Tibial nerve (tissue), 4 donors: ENCODE data around the gene IL17RD. TPM values are rescaled to one million over a fixed set of nuclear protein-coding genes. Genes with fewer than 3 reads are reported as not detected.
A peak's percentile ranks its signal among the peaks of the same experiment; 100 is the strongest.

Experiments
- DNase-seq, 2 donors: peaks; one replicate each; pipeline ENCODE4 v3.0.0-alpha.2; 2019; ENCODE audit warnings: low spot score in 2 of 2
- H3K27ac ChIP-seq, 4 donors: fragments of 200-600 bp; sonication (generic) in 3 of 4; one replicate each; pipeline ENCODE4 v1.5.1; 2017 to 2019; ENCODE audit warnings: mild to moderate bottlenecking in 1 of 4
- H3K27me3 ChIP-seq, 2 donors: fragments of 200-600 bp; sonication (generic) in 1 of 2; one replicate each; pipeline versions ENCODE4 v1.5.1 to v1.6.0; 2017 to 2019
- H3K36me3 ChIP-seq, 3 donors: fragments of 200-600 bp; sonication (generic); one replicate each; pipeline ENCODE4 v1.5.1; 2018 to 2019
- H3K4me1 ChIP-seq, 4 donors: fragments of 200-600 bp; sonication (generic) in 3 of 4; one replicate each; pipeline ENCODE4 v1.5.1; 2017 to 2019
- H3K4me3 ChIP-seq, 4 donors: fragments of 200-600 bp; sonication (generic) in 3 of 4; one replicate each; pipeline ENCODE4 v1.5.1; 2017 to 2019; ENCODE audit warnings: mild to moderate bottlenecking in 1 of 4, moderate library complexity in 1 of 4
- H3K9me3 ChIP-seq, 4 donors: fragments of 200-600 bp; sonication (generic) in 3 of 4; one replicate each; pipeline ENCODE4 v1.5.1; 2017 to 2019
- CTCF ChIP-seq, 5 experiments: fragments of 200-600 bp in 3 of 5; fragments of 450-650 bp in 2 of 5; sonication (generic) in 3 of 5; IDR thresholded peaks; one replicate each; pipeline ENCODE4 v1.5.1; 2016 to 2019; ENCODE audit warnings: antibody characterized with exemption in 5 of 5, mild to moderate bottlenecking in 3 of 5, moderate library complexity in 2 of 5
- EP300 ChIP-seq, 2 donors: sonication (generic); formaldehyde crosslinking; IDR thresholded peaks; one replicate each; pipeline ENCODE4 v1.6.1; 2017; ENCODE audit warnings: antibody characterized with exemption in 2 of 2, mild to moderate bottlenecking in 1 of 2
- POLR2A ChIP-seq, 2 donors: fragments of 450-650 bp; IDR thresholded peaks; one replicate each; pipeline ENCODE4 v1.6.1; 2017; ENCODE audit warnings: antibody characterized with exemption in 2 of 2, mild to moderate bottlenecking in 2 of 2, moderate library complexity in 2 of 2
- WGBS, 2 donors: methylation state at CpG; one replicate each; pipeline ENCODE4 v1.1.5; 2018; 5-methylcytosine and 5-hydroxymethylcytosine counted together
- total RNA-seq, 4 donors: library from RNA; depleted of rRNA; stranded (reverse); fragments of >200 nt; gene quantifications; one replicate each; pipeline ENCODE4 v1.1.0, GENCODE V29; 2016

The IL17RD gene
- total RNA-seq, 4 donors from 2014 or later: 9.8 to 13.8 (median 10.1) TPM

- peak; percentile 68 to 75 for DNase-seq
- Histone ChIP-seq H3K27me3 (peaks cover 0 to 25% of the 10 kb centered on the region in 2 donors), H3K27ac (peak overlapping the region; percentile 41 to 84 (median 58)), H3K4me3 (peak overlapping the region; percentile 56 to 80 (median 74)), H3K36me3 (no peaks in the 10 kb centered on the region), H3K4me1 (peaks cover 0 to 21% (median 3%) of the 10 kb centered on the region in 4 donors), H3K9me3 (no peaks in the 10 kb centered on the region)
- TF ChIP-seq EP300 (IDR thresholded peaks at IDR 0.05) (peak in 1 of 2 donors; percentile 50), POLR2A (IDR thresholded peaks at IDR 0.05) (no peak)
- 0 to 4% methylated on average over 9 to 15 of the region's 15 CpGs for WGBS, 2 donors
Measured at GRCh38 chr3:57078344-57078634, 86.9 kb downstream of the IL17RD start.

- H3K36me3 ChIP-seq: no peaks in the 10 kb centered on the region
- H3K4me3 ChIP-seq: peak overlapping the region; percentile 56 to 80 (median 74)
- peaks cover 0 to 25% of the 10 kb centered on the region in 2 donors for H3K27me3 ChIP-seq
- DNase-seq: no peak
- WGBS, 2 donors: 42 to 45% methylated on average over 9 of the region's 9 CpGs
- H3K9me3 ChIP-seq: no peaks in the 10 kb centered on the region
- TF ChIP-seq EP300 (IDR thresholded peaks at IDR 0.05) (no peak), POLR2A (IDR thresholded peaks at IDR 0.05) (no peak), CTCF (IDR thresholded peaks at IDR 0.05) (no peak)
- H3K4me1 ChIP-seq: peaks cover 0 to 21% (median 3%) of the 10 kb centered on the region in 4 donors
- H3K27ac ChIP-seq: peak overlapping the region in 1 of 4 donors; percentile 84
Measured at GRCh38 chr3:57077630-57078343, 87.4 kb downstream of the IL17RD start.

- no peaks in the 10 kb centered on the region for H3K36me3 ChIP-seq
- peaks cover 0 to 25% of the 10 kb centered on the region in 2 donors for H3K27me3 ChIP-seq
Measured at GRCh38 chr3:57076422-57076951, 88.7 kb downstream of the IL17RD start.

GRCh38 chr3:57074135-57074534, 91.0 kb downstream of the IL17RD start:
- WGBS, 2 donors: 80 to 84% methylated on average over 4 of the region's 4 CpGs
- Histone ChIP-seq H3K9me3 (no peaks in the 10 kb centered on the region), H3K4me1 (peaks cover 0 to 16% (median 3%) of the 10 kb centered on the region in 4 donors), H3K27me3 (peaks cover 0 to 25% of the 10 kb centered on the region in 2 donors), H3K27ac (no peak overlapping the region), H3K36me3 (no peaks in the 10 kb centered on the region), H3K4me3 (no peak overlapping the region)
- no peak for DNase-seq
- TF ChIP-seq POLR2A (IDR thresholded peaks at IDR 0.05) (no peak), EP300 (IDR thresholded peaks at IDR 0.05) (no peak), CTCF (IDR thresholded peaks at IDR 0.05) (no peak)

More at GRCh38 chr3:57076422-57076951, 88.7 kb downstream of the IL17RD start:
- TF ChIP-seq POLR2A (IDR thresholded peaks at IDR 0.05) (no peak), EP300 (IDR thresholded peaks at IDR 0.05) (no peak), CTCF (IDR thresholded peaks at IDR 0.05) (no peak)
- no peaks in the 10 kb centered on the region for H3K9me3 ChIP-seq
- DNase-seq: no peak
- WGBS, 2 donors: 96 to 99% methylated on average over 3 of the region's 3 CpGs
- H3K4me3 ChIP-seq: no peak overlapping the region
- H3K27ac ChIP-seq: no peak overlapping the region
- H3K4me1 ChIP-seq: peaks cover 0 to 21% (median 3%) of the 10 kb centered on the region in 4 donors

GRCh38 chr3:57073628-57074027, 91.5 kb downstream of the IL17RD start:
- WGBS, 2 donors: 83 to 88% methylated on average over 3 of the region's 3 CpGs

More at GRCh38 chr3:57073628-57074027, 91.5 kb downstream of the IL17RD start:
- Histone ChIP-seq H3K9me3 (no peaks in the 10 kb centered on the region), H3K36me3 (no peaks in the 10 kb centered on the region), H3K27ac (no peak overlapping the region), H3K4me3 (no peak overlapping the region), H3K27me3 (peaks cover 0 to 22% of the 10 kb centered on the region in 2 donors), H3K4me1 (peaks cover 0 to 16% (median 3%) of the 10 kb centered on the region in 4 donors)
- DNase-seq: no peak
- TF ChIP-seq EP300 (IDR thresholded peaks at IDR 0.05) (no peak), CTCF (IDR thresholded peaks at IDR 0.05) (no peak), POLR2A (IDR thresholded peaks at IDR 0.05) (no peak)
